ENCODE results near the gene CLCF1. TPM values are rescaled to one million over a fixed set of nuclear protein-coding genes. Genes with fewer than 3 reads are reported as not detected.
A peak's percentile ranks its signal among the peaks of the same experiment; 100 is the strongest.

CLCF1 gene
- total and polyA plus RNA-seq, 2 of the 13 experiments (the other 11 are each of a cell fraction or from before 2014, with no cell fraction given): 0.49 to 0.78 TPM

DNA sequence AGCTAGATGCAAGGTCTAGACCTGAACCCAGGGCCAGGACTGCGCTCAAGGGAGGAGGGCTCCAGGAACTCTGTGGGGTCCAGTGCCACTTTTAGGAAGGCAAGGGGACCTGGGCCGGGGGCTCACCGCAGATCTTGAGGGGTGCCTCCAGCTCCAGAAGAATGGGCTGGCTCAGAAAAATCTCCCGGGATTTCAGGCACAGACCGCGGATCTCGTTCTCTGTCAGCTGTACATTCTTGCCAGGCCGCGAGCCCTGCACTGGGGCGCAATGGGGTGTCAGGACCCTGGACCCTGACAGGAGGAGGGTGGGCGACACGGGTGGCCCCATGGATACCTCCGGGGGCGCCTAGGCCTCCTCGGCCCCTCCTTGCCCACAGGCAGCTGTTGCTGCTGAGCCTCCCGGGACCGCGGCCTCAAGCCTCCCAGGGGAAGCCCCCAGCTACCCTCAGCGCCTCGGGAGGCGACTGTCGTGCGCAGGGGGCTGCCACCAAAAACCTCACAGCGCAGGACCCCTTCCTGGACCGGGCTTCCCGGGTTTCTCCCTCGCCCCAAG lies 27.6 kb upstream of the CLCF1 start (continued):
- peak; percentile 30; the same call in 1 of the 2 replicates for TF ChIP-seq ZNF800 (CRISPR knock-in tag; IDR thresholded peaks at IDR 0.05)
- no peak; the same call in 1 of the 2 replicates for TF ChIP-seq ZNF709 (CRISPR knock-in tag; IDR thresholded peaks at IDR 0.05)
- peak; percentile 50 for TF ChIP-seq CSRNP1 (CRISPR knock-in tag; IDR thresholded peaks at IDR 0.05)
- TF ChIP-seq TAF1 (CRISPR knock-in tag; IDR thresholded peaks at IDR 0.05): peak; percentile 6; the same call in 1 of the 2 replicates
- TF ChIP-seq SP2 (CRISPR knock-in tag; IDR thresholded peaks at IDR 0.05): 0 out of 2 replicates have a peak, but pooled peaks have one; percentile 8
- TF ChIP-seq ZGPAT (CRISPR knock-in tag; IDR thresholded peaks at IDR 0.05): 0 out of 2 replicates have a peak, but pooled peaks have one; percentile 34
- TF ChIP-seq TBX2 (CRISPR knock-in tag; IDR thresholded peaks at IDR 0.05; ENCODE audit: borderline replicate concordance): peak; percentile 56; the same call in 1 of the 2 replicates
- TF ChIP-seq ZNF460 (CRISPR knock-in tag; IDR thresholded peaks at IDR 0.05; ENCODE audit: borderline replicate concordance): no peak
- TF ChIP-seq WIZ (CRISPR knock-in tag; IDR thresholded peaks at IDR 0.05): peak; percentile 80; the same call in 1 of the 2 replicates
- TF ChIP-seq PHF8 (CRISPR knock-in tag; IDR thresholded peaks at IDR 0.05): peak; percentile 39; the same call in 1 of the 2 replicates
- peak; percentile 79 for TF ChIP-seq ZNF274 (CRISPR knock-in tag; IDR thresholded peaks at IDR 0.05)
- TF ChIP-seq, protein P1, sequence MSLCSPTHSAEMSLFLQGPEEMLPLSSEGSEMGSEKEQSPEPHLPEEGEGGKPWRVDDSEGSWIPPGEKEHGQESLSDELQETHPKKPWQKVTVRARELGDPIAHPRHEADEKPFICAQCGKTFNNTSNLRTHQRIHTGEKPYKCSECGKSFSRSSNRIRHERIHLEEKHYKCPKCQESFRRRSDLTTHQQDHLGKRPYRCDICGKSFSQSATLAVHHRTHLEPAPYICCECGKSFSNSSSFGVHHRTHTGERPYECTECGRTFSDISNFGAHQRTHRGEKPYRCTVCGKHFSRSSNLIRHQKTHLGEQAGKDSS (CRISPR knock-in tag; IDR thresholded peaks at IDR 0.05; ENCODE audit: borderline replicate concordance, low read depth): no peak
- TF ChIP-seq, protein P2, sequence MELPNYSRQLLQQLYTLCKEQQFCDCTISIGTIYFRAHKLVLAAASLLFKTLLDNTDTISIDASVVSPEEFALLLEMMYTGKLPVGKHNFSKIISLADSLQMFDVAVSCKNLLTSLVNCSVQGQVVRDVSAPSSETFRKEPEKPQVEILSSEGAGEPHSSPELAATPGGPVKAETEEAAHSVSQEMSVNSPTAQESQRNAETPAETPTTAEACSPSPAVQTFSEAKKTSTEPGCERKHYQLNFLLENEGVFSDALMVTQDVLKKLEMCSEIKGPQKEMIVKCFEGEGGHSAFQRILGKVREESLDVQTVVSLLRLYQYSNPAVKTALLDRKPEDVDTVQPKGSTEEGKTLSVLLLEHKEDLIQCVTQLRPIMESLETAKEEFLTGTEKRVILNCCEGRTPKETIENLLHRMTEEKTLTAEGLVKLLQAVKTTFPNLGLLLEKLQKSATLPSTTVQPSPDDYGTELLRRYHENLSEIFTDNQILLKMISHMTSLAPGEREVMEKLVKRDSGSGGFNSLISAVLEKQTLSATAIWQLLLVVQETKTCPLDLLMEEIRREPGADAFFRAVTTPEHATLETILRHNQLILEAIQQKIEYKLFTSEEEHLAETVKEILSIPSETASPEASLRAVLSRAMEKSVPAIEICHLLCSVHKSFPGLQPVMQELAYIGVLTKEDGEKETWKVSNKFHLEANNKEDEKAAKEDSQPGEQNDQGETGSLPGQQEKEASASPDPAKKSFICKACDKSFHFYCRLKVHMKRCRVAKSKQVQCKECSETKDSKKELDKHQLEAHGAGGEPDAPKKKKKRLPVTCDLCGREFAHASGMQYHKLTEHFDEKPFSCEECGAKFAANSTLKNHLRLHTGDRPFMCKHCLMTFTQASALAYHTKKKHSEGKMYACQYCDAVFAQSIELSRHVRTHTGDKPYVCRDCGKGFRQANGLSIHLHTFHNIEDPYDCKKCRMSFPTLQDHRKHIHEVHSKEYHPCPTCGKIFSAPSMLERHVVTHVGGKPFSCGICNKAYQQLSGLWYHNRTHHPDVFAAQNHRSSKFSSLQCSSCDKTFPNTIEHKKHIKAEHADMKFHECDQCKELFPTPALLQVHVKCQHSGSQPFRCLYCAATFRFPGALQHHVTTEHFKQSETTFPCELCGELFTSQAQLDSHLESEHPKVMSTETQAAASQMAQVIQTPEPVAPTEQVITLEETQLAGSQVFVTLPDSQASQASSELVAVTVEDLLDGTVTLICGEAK (IDR thresholded peaks at IDR 0.05): no peak
- TF ChIP-seq, protein P2 (CRISPR knock-in tag; IDR thresholded peaks at IDR 0.05): 0 out of 2 replicates have a peak, but pooled peaks have one; percentile 38

Data from HepG2 (cell line).